ENCODE data around the gene ITPRID1.

The ITPRID1 gene

GRCh38 chr7:31550432-31550831 is 36.5 kb downstream of the ITPRID1 start:
- Histone ChIP-seq H3K4me1 (ENCODE audit: control insufficient read depth, insufficient read depth, low read length) (no peaks in the 10 kb centered on the region), H3K36me3 (ENCODE audit: control insufficient read depth, insufficient read depth, low read length) (no peaks in the 10 kb centered on the region), H3K4me3 (ENCODE audit: low read length) (no peak overlapping the region), H3K27ac (ENCODE audit: low read length) (no peak overlapping the region), H3K27me3 (ENCODE audit: control insufficient read depth, insufficient read depth, low read length) (no peaks in the 10 kb centered on the region), H3K9me3 (ENCODE audit: control insufficient read depth, insufficient read depth, low read length) (no peaks in the 10 kb centered on the region)
- DNase-seq (ENCODE audit: low read depth, low spot score), result no peak
- no CpG with 5 or more reads among the region's 1 CpG for WGBS (ENCODE audit: insufficient coverage, insufficient read length)

GRCh38 chr7:31553661-31554081 is 39.8 kb downstream of the ITPRID1 start:
- Histone ChIP-seq H3K9me3 (ENCODE audit: control insufficient read depth, insufficient read depth, low read length) (no peaks in the 10 kb centered on the region), H3K36me3 (ENCODE audit: control insufficient read depth, insufficient read depth, low read length) (no peaks in the 10 kb centered on the region), H3K27me3 (ENCODE audit: control insufficient read depth, insufficient read depth, low read length) (no peaks in the 10 kb centered on the region), H3K4me3 (ENCODE audit: low read length) (no peak overlapping the region), H3K27ac (ENCODE audit: low read length) (no peak overlapping the region), H3K4me1 (ENCODE audit: control insufficient read depth, insufficient read depth, low read length) (no peaks in the 10 kb centered on the region)
- DNase-seq (ENCODE audit: low read depth, low spot score), result no peak

DNA sequence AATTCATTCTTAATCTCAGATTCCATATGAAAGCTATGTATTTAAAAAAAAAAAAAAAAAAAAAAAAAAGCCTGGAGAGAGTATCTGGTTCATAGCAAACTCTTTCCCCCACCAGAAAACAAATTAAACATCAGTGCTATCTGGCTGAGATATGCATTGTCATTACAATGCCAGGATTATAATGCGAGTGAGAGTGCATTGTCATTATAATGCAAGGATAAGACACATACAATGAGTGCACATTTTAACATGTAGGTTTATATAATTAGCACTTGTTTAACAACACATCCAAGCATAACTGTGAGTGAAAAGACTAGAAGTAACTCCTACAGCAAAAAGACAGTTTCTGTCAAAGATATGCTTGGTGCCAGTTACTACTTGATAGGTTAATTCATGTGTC is 48.1 kb downstream of the ITPRID1 start:
- Histone ChIP-seq H3K27me3 (ENCODE audit: control insufficient read depth, insufficient read depth, low read length) (no peaks in the 10 kb centered on the region), H3K4me1 (ENCODE audit: control insufficient read depth, insufficient read depth, low read length) (0 out of 2 replicates have a peak, but pooled peaks cover 3% of the 10 kb centered on the region), H3K27ac (ENCODE audit: low read length) (no peak overlapping the region), H3K36me3 (ENCODE audit: control insufficient read depth, insufficient read depth, low read length) (no peaks in the 10 kb centered on the region), H3K9me3 (ENCODE audit: control insufficient read depth, insufficient read depth, low read length) (no peaks in the 10 kb centered on the region), H3K4me3 (ENCODE audit: low read length) (no peak overlapping the region)
- no peak for DNase-seq (ENCODE audit: low read depth, low spot score)
- WGBS (ENCODE audit: insufficient coverage, insufficient read length), result no CpG with 5 or more reads among the region's 1 CpG

DNA sequence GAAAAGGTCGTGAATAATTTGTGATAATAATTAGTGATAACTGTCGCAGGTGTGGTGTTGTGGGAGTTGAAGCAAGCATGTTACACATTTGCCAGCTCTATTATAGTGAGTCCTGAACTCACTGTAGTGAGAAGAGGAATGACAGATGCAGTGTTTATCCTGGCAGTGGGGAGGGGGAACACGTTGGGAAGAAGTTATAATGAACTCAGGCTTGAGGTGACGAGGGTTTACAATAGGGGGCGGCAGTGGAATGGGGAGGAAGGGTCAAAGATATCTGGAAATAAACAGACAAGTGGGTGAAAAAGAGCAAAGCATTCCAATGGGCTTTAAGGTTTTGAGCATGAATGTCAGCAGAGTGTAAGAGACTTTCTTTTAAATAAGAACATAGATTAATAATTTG is 49.6 kb downstream of the ITPRID1 start:
- Histone ChIP-seq H3K27me3 (ENCODE audit: control insufficient read depth, insufficient read depth, low read length) (no peaks in the 10 kb centered on the region), H3K27ac (ENCODE audit: low read length) (no peak overlapping the region), H3K4me3 (ENCODE audit: low read length) (no peak overlapping the region), H3K9me3 (ENCODE audit: control insufficient read depth, insufficient read depth, low read length) (no peaks in the 10 kb centered on the region), H3K36me3 (ENCODE audit: control insufficient read depth, insufficient read depth, low read length) (no peaks in the 10 kb centered on the region), H3K4me1 (ENCODE audit: control insufficient read depth, insufficient read depth, low read length) (0 out of 2 replicates have a peak, but pooled peaks cover 3% of the 10 kb centered on the region)
- WGBS (ENCODE audit: insufficient coverage, insufficient read length), result no CpG with 5 or more reads among the region's 5 CpGs
- DNase-seq (ENCODE audit: low read depth, low spot score), result no peak

- H3K4me1 ChIP-seq (ENCODE audit: control insufficient read depth, insufficient read depth, low read length), result 0 out of 2 replicates have a peak, but pooled peaks cover 3% of the 10 kb centered on the region
- WGBS (ENCODE audit: insufficient coverage, insufficient read length), result no CpG with 5 or more reads among the region's 3 CpGs
- H3K4me3 ChIP-seq (ENCODE audit: low read length), result no peak overlapping the region
- no peaks in the 10 kb centered on the region for H3K9me3 ChIP-seq (ENCODE audit: control insufficient read depth, insufficient read depth, low read length)
- no peaks in the 10 kb centered on the region for H3K36me3 ChIP-seq (ENCODE audit: control insufficient read depth, insufficient read depth, low read length)
- no peaks in the 10 kb centered on the region for H3K27me3 ChIP-seq (ENCODE audit: control insufficient read depth, insufficient read depth, low read length)
- no peak for DNase-seq (ENCODE audit: low read depth, low spot score)
- H3K27ac ChIP-seq (ENCODE audit: low read length), result no peak overlapping the region
Measured at GRCh38 chr7:31563951-31564350, 50.1 kb downstream of the ITPRID1 start.

GRCh38 chr7:31564661-31565060 is 50.8 kb downstream of the ITPRID1 start:
- 0 out of 2 replicates have a peak, but pooled peaks cover 3% of the 10 kb centered on the region for H3K4me1 ChIP-seq (ENCODE audit: control insufficient read depth, insufficient read depth, low read length)
- WGBS (ENCODE audit: insufficient coverage, insufficient read length), result no CpG with 5 or more reads among the region's 5 CpGs
- H3K27ac ChIP-seq (ENCODE audit: low read length), result no peak overlapping the region
- H3K36me3 ChIP-seq (ENCODE audit: control insufficient read depth, insufficient read depth, low read length), result no peaks in the 10 kb centered on the region
- H3K9me3 ChIP-seq (ENCODE audit: control insufficient read depth, insufficient read depth, low read length), result no peaks in the 10 kb centered on the region
- H3K27me3 ChIP-seq (ENCODE audit: control insufficient read depth, insufficient read depth, low read length), result no peaks in the 10 kb centered on the region
- H3K4me3 ChIP-seq (ENCODE audit: low read length), result no peak overlapping the region
- no peak for DNase-seq (ENCODE audit: low read depth, low spot score)

DNA sequence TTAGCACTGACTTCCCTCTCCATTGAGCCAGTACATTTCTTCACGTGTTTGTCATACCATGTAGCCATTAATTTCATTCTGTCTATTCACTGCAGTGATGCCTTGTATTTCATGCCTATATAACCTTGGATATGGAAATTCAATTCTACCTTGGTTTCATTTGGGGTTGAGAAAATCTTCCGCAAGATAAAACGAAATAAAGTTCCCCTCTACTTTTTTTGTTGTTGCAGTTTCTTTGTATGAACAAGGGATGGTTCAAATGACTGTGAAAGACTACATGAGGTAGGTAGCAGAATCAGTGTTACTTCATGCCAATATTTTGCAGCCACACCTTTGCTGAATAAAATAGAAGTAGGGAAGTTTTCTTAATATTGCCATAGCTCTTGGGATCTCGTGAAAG is 55.6 kb downstream of the ITPRID1 start:
- no CpG with 5 or more reads among the region's 4 CpGs for WGBS (ENCODE audit: insufficient coverage, insufficient read length)
- no peak overlapping the region for H3K27ac ChIP-seq (ENCODE audit: low read length)
- no peak overlapping the region for H3K4me3 ChIP-seq (ENCODE audit: low read length)
- no peaks in the 10 kb centered on the region for H3K27me3 ChIP-seq (ENCODE audit: control insufficient read depth, insufficient read depth, low read length)
- no peak for DNase-seq (ENCODE audit: low read depth, low spot score)
- H3K4me1 ChIP-seq (ENCODE audit: control insufficient read depth, insufficient read depth, low read length), result 0 out of 2 replicates have a peak, but pooled peaks cover under 1% of the 10 kb centered on the region
- H3K9me3 ChIP-seq (ENCODE audit: control insufficient read depth, insufficient read depth, low read length), result no peaks in the 10 kb centered on the region
- no peaks in the 10 kb centered on the region for H3K36me3 ChIP-seq (ENCODE audit: control insufficient read depth, insufficient read depth, low read length)

- Histone ChIP-seq H3K4me1 (ENCODE audit: control insufficient read depth, insufficient read depth, low read length) (no peaks in the 10 kb centered on the region), H3K27me3 (ENCODE audit: control insufficient read depth, insufficient read depth, low read length) (no peaks in the 10 kb centered on the region), H3K9me3 (ENCODE audit: control insufficient read depth, insufficient read depth, low read length) (no peaks in the 10 kb centered on the region), H3K36me3 (ENCODE audit: control insufficient read depth, insufficient read depth, low read length) (no peaks in the 10 kb centered on the region), H3K4me3 (ENCODE audit: low read length) (no peak overlapping the region), H3K27ac (ENCODE audit: low read length) (no peak overlapping the region)
- DNase-seq (ENCODE audit: low read depth, low spot score), result no peak
- no CpG with 5 or more reads among the region's 2 CpGs for WGBS (ENCODE audit: insufficient coverage, insufficient read length)
Measured at GRCh38 chr7:31583526-31583925, 69.6 kb downstream of the ITPRID1 start.

GRCh38 chr7:31583942-31584341 is 70.1 kb downstream of the ITPRID1 start:
- Histone ChIP-seq H3K27me3 (ENCODE audit: control insufficient read depth, insufficient read depth, low read length) (no peaks in the 10 kb centered on the region), H3K36me3 (ENCODE audit: control insufficient read depth, insufficient read depth, low read length) (no peaks in the 10 kb centered on the region), H3K9me3 (ENCODE audit: control insufficient read depth, insufficient read depth, low read length) (no peaks in the 10 kb centered on the region), H3K4me1 (ENCODE audit: control insufficient read depth, insufficient read depth, low read length) (no peaks in the 10 kb centered on the region), H3K4me3 (ENCODE audit: low read length) (no peak overlapping the region), H3K27ac (ENCODE audit: low read length) (no peak overlapping the region)
- DNase-seq (ENCODE audit: low read depth, low spot score), result no peak

DNA sequence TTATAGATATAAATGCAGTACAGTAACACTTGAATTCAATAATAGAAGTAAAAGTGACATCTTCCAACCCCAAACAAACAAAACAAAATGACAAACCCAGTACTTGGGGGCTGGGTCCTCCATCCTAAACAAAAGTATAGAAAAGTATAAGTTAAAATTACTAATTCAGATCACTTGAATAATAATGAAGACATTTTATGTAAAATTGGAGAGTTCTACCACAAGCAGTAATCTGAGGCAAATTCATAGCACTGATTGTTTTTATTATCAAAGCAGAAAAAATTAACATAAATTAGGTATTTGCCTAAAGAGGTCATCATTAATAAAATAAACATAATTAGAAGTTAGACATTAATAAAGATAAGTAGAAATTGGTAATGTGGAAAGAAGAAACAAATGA is 81.5 kb downstream of the ITPRID1 start:
- H3K4me3 ChIP-seq (ENCODE audit: low read length), result no peak overlapping the region
- H3K4me1 ChIP-seq (ENCODE audit: control insufficient read depth, insufficient read depth, low read length), result no peaks in the 10 kb centered on the region
- no peaks in the 10 kb centered on the region for H3K27me3 ChIP-seq (ENCODE audit: control insufficient read depth, insufficient read depth, low read length)
- no peak overlapping the region for H3K27ac ChIP-seq (ENCODE audit: low read length)
- H3K9me3 ChIP-seq (ENCODE audit: control insufficient read depth, insufficient read depth, low read length), result no peaks in the 10 kb centered on the region
- H3K36me3 ChIP-seq (ENCODE audit: control insufficient read depth, insufficient read depth, low read length), result no peaks in the 10 kb centered on the region
- DNase-seq (ENCODE audit: low read depth, low spot score), result no peak

GRCh38 chr7:31602041-31602625 is 88.2 kb downstream of the ITPRID1 start:
- Histone ChIP-seq H3K36me3 (ENCODE audit: control insufficient read depth, insufficient read depth, low read length) (no peaks in the 10 kb centered on the region), H3K27me3 (ENCODE audit: control insufficient read depth, insufficient read depth, low read length) (no peaks in the 10 kb centered on the region), H3K4me3 (ENCODE audit: low read length) (no peak overlapping the region), H3K4me1 (ENCODE audit: control insufficient read depth, insufficient read depth, low read length) (no peaks in the 10 kb centered on the region), H3K9me3 (ENCODE audit: control insufficient read depth, insufficient read depth, low read length) (no peaks in the 10 kb centered on the region), H3K27ac (ENCODE audit: low read length) (no peak overlapping the region)
- no CpG with 5 or more reads among the region's 5 CpGs for WGBS (ENCODE audit: insufficient coverage, insufficient read length)
- DNase-seq (ENCODE audit: low read depth, low spot score), result no peak
